Mesodermal cell (in vitro differentiated cells): ENCODE results near the gene AMACR.

Source experiments
- H3K27ac ChIP-seq: 2 replicates; pipeline ENCODE4 v1.7.0; 2013; ENCODE audit warnings: mild to moderate bottlenecking, low read depth, low read length, moderate library complexity; ENCODE audit not compliant: severe bottlenecking
- H3K36me3 ChIP-seq: 2 replicates; pipeline ENCODE4 v1.7.1; 2013; ENCODE audit warnings: mild to moderate bottlenecking, low read length, moderate library complexity; ENCODE audit not compliant: control insufficient read depth, insufficient read depth
- H3K4me1 ChIP-seq: one replicate; pipeline ENCODE4 v1.7.1; 2013; ENCODE audit warnings: mild to moderate bottlenecking, low read length; ENCODE audit not compliant: insufficient read depth, control insufficient read depth, poor library complexity, severe bottlenecking
- H3K4me3 ChIP-seq: 2 replicates; pipeline ENCODE4 v1.7.0; 2013; ENCODE audit warnings: low read length, control low read depth, mild to moderate bottlenecking; ENCODE audit not compliant: insufficient read depth, poor library complexity, severe bottlenecking; ENCODE audit errors: extremely low read depth
- H3K9me3 ChIP-seq: 2 replicates; pipeline ENCODE4 v1.7.1; 2013; ENCODE audit warnings: mild to moderate bottlenecking, low read length, moderate library complexity; ENCODE audit not compliant: control insufficient read depth
- WGBS, 2 experiments: methylation state at CpG; one replicate each; pipeline ENCODE4 v1.1.5; 2013; ENCODE audit warnings: missing lambda C conversion rate in 2 of 2; ENCODE audit not compliant: insufficient coverage in 2 of 2; 5-methylcytosine and 5-hydroxymethylcytosine counted together

AMACR gene

GRCh38 chr5:33938881-33939280 is 69.0 kb downstream of the AMACR start:
- Histone ChIP-seq H3K9me3 (no peaks in the 10 kb centered on the region), H3K27ac (no peak overlapping the region), H3K36me3 (no peaks in the 10 kb centered on the region), H3K4me3 (no peak overlapping the region), H3K4me1 (peaks cover 3% of the 10 kb centered on the region)
- 89 to 93% methylated on average over 5 to 11 of the region's 15 CpGs for WGBS, 2 experiments

DNA sequence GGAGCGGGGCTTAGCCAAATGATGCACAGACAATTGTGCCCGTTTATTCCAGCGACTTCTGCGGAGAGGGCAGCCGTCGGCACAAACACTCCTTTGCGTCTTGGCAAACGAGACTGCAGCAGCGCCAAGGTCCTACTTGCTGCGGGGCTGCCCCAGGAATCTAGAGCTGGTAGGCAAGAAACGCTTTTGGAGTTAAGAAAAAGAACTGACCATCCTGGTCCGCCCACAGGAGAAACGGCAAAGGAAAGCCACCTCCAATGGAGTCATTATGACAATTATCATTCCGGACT is 69.4 kb downstream of the AMACR start:
- Histone ChIP-seq H3K36me3 (no peaks in the 10 kb centered on the region), H3K4me3 (no peak overlapping the region), H3K27ac (no peak overlapping the region), H3K9me3 (no peaks in the 10 kb centered on the region), H3K4me1 (peaks cover 3% of the 10 kb centered on the region)
- WGBS, 2 experiments = 93 to 96% methylated on average over 14 of the region's 14 CpGs

DNA sequence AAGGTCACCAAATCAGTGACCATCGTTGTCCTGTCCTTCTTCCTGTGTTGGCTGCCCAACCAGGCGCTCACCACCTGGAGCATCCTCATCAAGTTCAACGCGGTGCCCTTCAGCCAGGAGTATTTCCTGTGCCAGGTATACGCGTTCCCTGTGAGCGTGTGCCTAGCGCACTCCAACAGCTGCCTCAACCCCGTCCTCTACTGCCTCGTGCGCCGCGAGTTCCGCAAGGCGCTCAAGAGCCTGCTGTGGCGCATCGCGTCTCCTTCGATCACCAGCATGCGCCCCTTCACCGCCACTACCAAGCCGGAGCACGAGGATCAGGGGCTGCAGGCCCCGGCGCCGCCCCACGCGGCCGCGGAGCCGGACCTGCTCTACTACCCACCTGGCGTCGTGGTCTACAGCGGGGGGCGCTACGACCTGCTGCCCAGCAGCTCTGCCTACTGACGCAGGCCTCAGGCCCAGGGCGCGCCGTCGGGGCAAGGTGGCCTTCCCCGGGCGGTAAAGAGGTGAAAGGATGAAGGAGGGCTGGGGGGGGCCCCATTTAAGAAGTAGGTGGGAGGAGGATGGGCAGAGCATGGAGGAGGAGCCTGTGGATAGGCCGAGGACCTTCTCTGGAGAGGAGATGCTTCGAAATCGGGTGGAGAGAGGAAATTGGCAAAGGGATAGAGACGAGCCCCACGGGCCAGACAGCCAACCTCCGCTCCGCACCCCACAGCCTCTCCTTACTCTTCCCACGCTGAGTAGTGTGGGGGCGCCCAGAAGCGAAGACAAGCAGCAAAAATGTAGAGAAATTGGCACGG is 69.9 kb downstream of the AMACR start:
- H3K4me3 ChIP-seq = no peak overlapping the region

GRCh38 chr5:33937017-33937706 is 70.7 kb downstream of the AMACR start:
- Histone ChIP-seq H3K4me1 (peaks cover 3% of the 10 kb centered on the region), H3K4me3 (no peak overlapping the region), H3K27ac (no peak overlapping the region), H3K9me3 (no peaks in the 10 kb centered on the region), H3K36me3 (no peaks in the 10 kb centered on the region)
- 96 to 97% methylated on average over 52 to 54 of the region's 54 CpGs for WGBS, 2 experiments

More for the DNA sequence above, 69.9 kb downstream of the AMACR start:
- H3K9me3 ChIP-seq = no peaks in the 10 kb centered on the region
- H3K4me1 ChIP-seq = peaks cover 3% of the 10 kb centered on the region
- H3K27ac ChIP-seq = no peak overlapping the region
- H3K36me3 ChIP-seq = no peaks in the 10 kb centered on the region
- WGBS, 2 experiments = 94% methylated on average over 53 to 54 of the region's 54 CpGs

DNA sequence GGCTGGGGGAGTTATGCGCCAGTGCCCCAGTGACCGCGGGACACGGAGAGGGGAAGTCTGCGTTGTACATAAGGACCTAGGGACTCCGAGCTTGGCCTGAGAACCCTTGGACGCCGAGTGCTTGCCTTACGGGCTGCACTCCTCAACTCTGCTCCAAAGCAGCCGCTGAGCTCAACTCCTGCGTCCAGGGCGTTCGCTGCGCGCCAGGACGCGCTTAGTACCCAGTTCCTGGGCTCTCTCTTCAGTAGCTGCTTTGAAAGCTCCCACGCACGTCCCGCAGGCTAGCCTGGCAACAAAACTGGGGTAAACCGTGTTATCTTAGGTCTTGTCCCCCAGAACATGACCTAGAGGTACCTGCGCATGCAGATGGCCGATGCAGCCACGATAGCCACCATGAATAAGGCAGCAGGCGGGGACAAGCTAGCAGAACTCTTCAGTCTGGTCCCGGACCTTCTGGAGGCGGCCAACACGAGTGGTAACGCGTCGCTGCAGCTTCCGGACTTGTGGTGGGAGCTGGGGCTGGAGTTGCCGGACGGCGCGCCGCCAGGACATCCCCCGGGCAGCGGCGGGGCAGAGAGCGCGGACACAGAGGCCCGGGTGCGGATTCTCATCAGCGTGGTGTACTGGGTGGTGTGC is 71.4 kb downstream of the AMACR start, which contains the start of gene RXFP3:
Gene RXFP3 (plus strand): TSS at position 6 of the 636 bp plus-strand sequence. CDS start 355 bp downstream, at position 361.
- WGBS, 2 experiments = 37 to 46% methylated on average over 37 to 45 of the region's 45 CpGs
- Histone ChIP-seq H3K4me3 (peak within 1 kb of the TSS; percentile 30), H3K27ac (no peak within 1 kb of the TSS)

More for the DNA sequence above, 71.4 kb downstream of the AMACR start, which contains the start of gene RXFP3:
- H3K36me3 ChIP-seq = no peaks in the 10 kb centered on the region
- H3K4me1 ChIP-seq = peaks cover 3% of the 10 kb centered on the region
- H3K9me3 ChIP-seq = no peaks in the 10 kb centered on the region
